SU-DHL-6 (cell line): ENCODE results near the gene CDK18.

ENCODE experiments used
- CTCF ChIP-seq: fragments of 200-600 bp; sonication (generic); IDR thresholded peaks from one replicate; pipeline ENCODE4 v1.5.1; 2017; ENCODE audit warnings: antibody characterized with exemption, mild to moderate bottlenecking, low read length, moderate library complexity; ENCODE audit not compliant: insufficient read depth, poor library complexity, severe bottlenecking
- EZH2phosphoT487 ChIP-seq: fragments of 200-600 bp; sonication (generic), shearing (Covaris generic); conservative IDR thresholded peaks from 2 replicates; pipeline ENCODE4 v1.6.1; 2018; ENCODE audit warnings: mild to moderate bottlenecking, antibody characterized with exemption, low read length, moderate library complexity, mixed read lengths

DNA sequence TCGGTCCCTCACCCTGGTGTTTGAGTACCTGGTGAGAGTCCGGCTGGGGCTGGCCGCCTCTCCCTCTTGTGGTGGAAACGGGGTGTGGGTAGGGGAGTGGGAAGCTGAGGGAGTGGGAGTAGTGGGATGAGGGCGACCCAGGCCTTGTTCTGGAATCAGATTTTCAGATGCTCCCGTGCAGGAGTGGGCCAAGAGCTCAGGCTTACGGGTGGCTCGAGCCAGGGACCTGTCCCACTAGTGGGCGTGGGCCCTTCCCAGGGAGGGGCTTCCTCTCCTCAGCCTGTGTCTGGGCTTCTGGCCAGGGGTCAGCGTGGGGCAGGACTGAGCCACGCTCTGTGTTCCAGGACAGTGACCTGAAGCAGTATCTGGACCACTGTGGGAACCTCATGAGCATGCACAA is 22.0 kb downstream of the CDK18 start:
- TF ChIP-seq CTCF (no peak), EZH2phosphoT487 (no peak)
